ENCODE measurements around the gene GDF9.

GRCh38 chr5:132867046-132867451 lies 780 bp upstream of the GDF9 start:
- TF ChIP-seq CTCF (IDR thresholded peaks at IDR 0.05) (no peak), POLR2AphosphoS5 (IDR thresholded peaks at IDR 0.05) (no peak)

All from breast epithelium (tissue), 3 donors.